Measurements from ENCODE around the gene PTPRD. TPM values are rescaled to one million over a fixed set of nuclear protein-coding genes. Genes with fewer than 3 reads are reported as not detected.

PTPRD gene
- total and polyA plus RNA-seq, 9 of the 15 experiments (the other 6 are each of a cell fraction or from before 2014, with no cell fraction given): 0.11 TPM; not detected in 8

DNA sequence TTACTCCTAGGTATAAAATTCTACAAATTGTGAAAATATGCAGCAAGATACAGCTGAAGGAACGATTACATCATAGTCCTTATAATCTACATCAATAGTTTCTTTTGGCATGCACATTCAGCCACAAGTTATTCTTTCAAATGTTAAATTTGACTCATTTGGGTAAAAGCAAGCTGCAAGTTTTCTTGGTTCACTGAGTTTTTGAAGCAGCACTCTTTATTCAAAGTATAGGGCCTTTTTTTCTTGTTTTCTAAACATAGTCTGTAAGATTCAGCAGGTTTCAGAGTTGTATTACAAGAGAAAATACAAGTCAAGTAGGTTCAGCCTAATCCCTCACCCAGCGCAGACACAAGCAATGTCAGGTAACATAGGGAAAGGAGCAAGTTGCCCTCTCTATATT lies 981.5 kb downstream of the PTPRD start:
- H3K27ac ChIP-seq (ENCODE audit: extremely low read depth, low read depth, low read length): no peak overlapping the region
- in situ Hi-C loops (cut with MboI): no loop called here
- ChIA-PET CTCF (ENCODE audit: low intra/inter-chr PET ratio) (no interaction called here), POLR2A (no interaction called here)
- H3K9me3 ChIP-seq (replicated peaks; ENCODE audit: control insufficient read depth, insufficient read depth, low read depth, low read length): no peaks in the 10 kb centered on the region
- H3K79me2 ChIP-seq (ENCODE audit: control insufficient read depth, insufficient read depth, low read length): no peaks in the 10 kb centered on the region
- H3K4me3 ChIP-seq: no peak overlapping the region
- no peaks in the 10 kb centered on the region for H3K36me3 ChIP-seq (ENCODE audit: control insufficient read depth, insufficient read depth, low read length)
- H4K20me1 ChIP-seq (replicated peaks; ENCODE audit: control insufficient read depth, insufficient read depth, low read length): no peaks in the 10 kb centered on the region
- H3K4me2 ChIP-seq (ENCODE audit: insufficient read depth, low read length): no peak overlapping the region
- no peaks in the 10 kb centered on the region for H3K4me1 ChIP-seq (replicated peaks in 1 of 2; ENCODE audit: control insufficient read depth in 2 of 2, insufficient read depth in 2 of 2, low read length in 2 of 2)
- 17% methylated on average over 2 of the region's 2 CpGs for WGBS (ENCODE audit: insufficient coverage, low coverage, missing lambda C conversion rate)
- BruUV-seq (replicated peaks): no TSS peak
- H3K27me3 ChIP-seq (ENCODE audit: control insufficient read depth in 2 of 2, insufficient read depth in 2 of 2, low read length in 2 of 2): no peaks in the 10 kb centered on the region
- no peaks in the 10 kb centered on the region for H3K9me1 ChIP-seq (ENCODE audit: control insufficient read depth, insufficient read depth, low read length)
- DNase-seq (ENCODE audit: extremely low read depth in 1 of 4, low spot score in 3 of 4) (no peak), ATAC-seq (no peak), FAIRE-seq (no peak)
- H2AFZ ChIP-seq (ENCODE audit: low read depth, low read length): no peak overlapping the region
- TF ChIP-seq BDP1 (IDR thresholded peaks at IDR 0.05; ENCODE audit: insufficient read depth, insufficient read length): no peak
- TF ChIP-seq JUND (IDR thresholded peaks at IDR 0.05; ENCODE audit: borderline replicate concordance, low read depth, low read length): no peak
- TF ChIP-seq JUND (tag; IDR thresholded peaks at IDR 0.05; ENCODE audit: borderline replicate concordance, low read depth, low read length): no peak
- TF ChIP-seq NBN (IDR thresholded peaks at IDR 0.05; ENCODE audit: low read depth): no peak
- no peak for TF ChIP-seq ZNF436 (CRISPR knock-in tag; IDR thresholded peaks at IDR 0.05)
- TF ChIP-seq SAP30 (IDR thresholded peaks at IDR 0.05; ENCODE audit: borderline replicate concordance, insufficient read depth, low read depth, low read length, poor library complexity, severe bottlenecking): no peak
- TF ChIP-seq MTA2 (IDR thresholded peaks at IDR 0.05; ENCODE audit: low read depth): no peak
- TF ChIP-seq, protein P1, sequence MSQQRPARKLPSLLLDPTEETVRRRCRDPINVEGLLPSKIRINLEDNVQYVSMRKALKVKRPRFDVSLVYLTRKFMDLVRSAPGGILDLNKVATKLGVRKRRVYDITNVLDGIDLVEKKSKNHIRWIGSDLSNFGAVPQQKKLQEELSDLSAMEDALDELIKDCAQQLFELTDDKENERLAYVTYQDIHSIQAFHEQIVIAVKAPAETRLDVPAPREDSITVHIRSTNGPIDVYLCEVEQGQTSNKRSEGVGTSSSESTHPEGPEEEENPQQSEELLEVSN (IDR thresholded peaks at IDR 0.05; ENCODE audit: borderline replicate concordance in 1 of 2, extremely low read depth in 1 of 2, insufficient read depth in 1 of 2, insufficient read length in 1 of 2, low read depth in 1 of 2, low read length in 1 of 2, poor library complexity in 1 of 2, severe bottlenecking in 1 of 2): no peak
- no peak for TF ChIP-seq CBFB (CRISPR knock-in tag; IDR thresholded peaks at IDR 0.05)
- TF ChIP-seq POLR2A (conservative IDR thresholded peaks at IDR 0.05): no peak
- intact Hi-C loops (cut with micrococcal nuclease): no loop called here
- H3K9ac ChIP-seq (ENCODE audit: insufficient read depth in 1 of 2, low read depth in 2 of 2, low read length in 2 of 2): no peak overlapping the region
